SH-SY5Y (cell line): ENCODE data around the gene GPC3.

ENCODE experiments used
- GATA2 ChIP-seq: IDR thresholded peaks from 2 replicates; pipeline ENCODE4 v1.6.1; 2011; ENCODE audit warnings: mild to moderate bottlenecking, low read depth, low read length
- GATA3 ChIP-seq: IDR thresholded peaks from 2 replicates; pipeline ENCODE4 v1.6.1; 2011; ENCODE audit warnings: low read depth, mild to moderate bottlenecking, low read length, moderate library complexity

DNA sequence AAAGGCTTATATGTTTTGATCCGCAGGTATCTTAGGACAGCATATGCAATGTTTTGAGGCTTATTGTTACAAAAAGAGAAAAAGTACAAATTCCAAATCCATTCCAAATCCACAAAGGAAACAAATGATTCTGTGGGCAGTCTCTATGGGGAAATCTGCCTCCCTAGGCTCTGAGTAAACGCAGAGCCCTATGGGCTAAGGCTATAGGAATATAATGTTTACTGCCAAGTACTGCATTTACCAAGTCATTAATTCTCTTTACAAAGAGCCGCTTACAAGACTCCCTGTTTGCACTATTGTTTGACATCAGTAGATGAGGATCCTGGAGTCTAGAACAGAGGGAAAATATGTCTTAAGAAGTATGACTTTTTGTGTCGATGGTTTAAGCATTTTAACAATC is 357.7 kb downstream of the GPC3 start:
- no peak for TF ChIP-seq GATA3
- no peak for TF ChIP-seq GATA2
